GM18498 (cell line): ENCODE data around the gene HSBP1L1.
"Not testable (repeated sequence)": the region's sequence is repeated elsewhere in the genome, so short reads cannot be mapped to it uniquely, and the experiment has no call there.

Experiments
- ATAC-seq: cut with Tn5 transposase; IDR thresholded peaks from one replicate; pipeline ENCODE4 v1.9.1; 2021; ENCODE audit warnings: mild to moderate bottlenecking, moderate library complexity; ENCODE audit not compliant: unreplicated experiment

HSBP1L1 gene

GRCh38 chr18:79983253-79983652, 18.8 kb downstream of the HSBP1L1 start:
- ATAC-seq = no peak

GRCh38 chr18:79983793-79984192, 19.4 kb downstream of the HSBP1L1 start:
- ATAC-seq = no peak

GRCh38 chr18:79985172-79985571, 20.7 kb downstream of the HSBP1L1 start:
- no peak for ATAC-seq

GRCh38 chr18:79986726-79987125, 22.3 kb downstream of the HSBP1L1 start:
- no peak for ATAC-seq

- ATAC-seq = no peak
Observed at GRCh38 chr18:79987566-79987965, 23.1 kb downstream of the HSBP1L1 start.

- ATAC-seq = peak; percentile 67
Observed at GRCh38 chr18:79988071-79988450, 23.6 kb downstream of the HSBP1L1 start.

GRCh38 chr18:79988451-79989194, 24.2 kb downstream of the HSBP1L1 start, which contains the start of gene TXNL4A:
Gene TXNL4A (minus strand): TSS chr18:79988563. CDS start chr18:79988392, 171 bp downstream.
- ATAC-seq = peak; percentile 97

- no peak for ATAC-seq
Observed at GRCh38 chr18:79989195-79989497, 24.7 kb downstream of the HSBP1L1 start.

- no peak for ATAC-seq
Observed at GRCh38 chr18:79991494-79991893, 27.1 kb downstream of the HSBP1L1 start.

GRCh38 chr18:79999701-80000100, 35.3 kb downstream of the HSBP1L1 start:
- not testable (repeated sequence) for ATAC-seq

- ATAC-seq = no peak
Observed at GRCh38 chr18:80000877-80001276, 36.4 kb downstream of the HSBP1L1 start.

GRCh38 chr18:80002468-80002867, 38.0 kb downstream of the HSBP1L1 start:
- ATAC-seq = no peak

- ATAC-seq = no peak
Observed at GRCh38 chr18:80004600-80005342, 40.3 kb downstream of the HSBP1L1 start.

GRCh38 chr18:80006724-80007123, 42.3 kb downstream of the HSBP1L1 start:
- no peak for ATAC-seq

- no peak for ATAC-seq
Observed at GRCh38 chr18:80009661-80010550, 45.5 kb downstream of the HSBP1L1 start.

GRCh38 chr18:80010551-80010906, 46.1 kb downstream of the HSBP1L1 start:
- no peak for ATAC-seq

- not testable (repeated sequence) for ATAC-seq
Observed at GRCh38 chr18:80011496-80012137, 47.2 kb downstream of the HSBP1L1 start.

- no peak for ATAC-seq
Observed at GRCh38 chr18:80012714-80013113, 48.3 kb downstream of the HSBP1L1 start.
